ENCODE results near the gene ZNF330. TPM values are rescaled to one million over a fixed set of nuclear protein-coding genes. Genes with fewer than 3 reads are reported as not detected.

The ZNF330 gene
- total RNA-seq, 2 experiments from 2014 or later: 65.1 to 81.9 TPM

GRCh38 chr4:141283152-141283551, 62.5 kb downstream of the ZNF330 start:
- Mint-ChIP-seq H3K4me3 (no peak overlapping the region), H3K4me1 (ENCODE audit: low read depth) (no peaks in the 10 kb centered on the region), H3K9me3 (no peaks in the 10 kb centered on the region), H3K27ac (no peak overlapping the region), H3K36me3 (ENCODE audit: low read depth) (no peaks in the 10 kb centered on the region), H3K27me3 (peaks cover 1% of the 10 kb centered on the region)
- intact Hi-C loops (cut with micrococcal nuclease): no loop called here
- ChIA-PET CTCF (interaction anchor here (1.5 kb wide), 1 partner anchor 24 kb away, joined by 3 read pairs; no protein-coding TSS in a partner anchor), POLR2A (no interaction called here)
- ATAC-seq: no peak
- no peak for DNase-seq
- TF ChIP-seq CTCF (IDR thresholded peaks at IDR 0.05): no peak

GRCh38 chr4:141283563-141283962, 62.9 kb downstream of the ZNF330 start:
- H3K27ac Mint-ChIP-seq: no peak overlapping the region
- ATAC-seq (no peak), DNase-seq (no peak)
- H3K4me3 Mint-ChIP-seq: no peak overlapping the region
- no peaks in the 10 kb centered on the region for H3K36me3 Mint-ChIP-seq (ENCODE audit: low read depth)
- ChIA-PET POLR2A (no interaction called here), CTCF (interaction anchor here (1.5 kb wide), 1 partner anchor 23 kb away, joined by 3 read pairs; no protein-coding TSS in a partner anchor)
- H3K4me1 Mint-ChIP-seq (ENCODE audit: low read depth): no peaks in the 10 kb centered on the region
- no peak for TF ChIP-seq CTCF (IDR thresholded peaks at IDR 0.05)
- intact Hi-C loops (cut with micrococcal nuclease): no loop called here
- no peaks in the 10 kb centered on the region for H3K9me3 Mint-ChIP-seq
- H3K27me3 Mint-ChIP-seq: peaks cover 3% of the 10 kb centered on the region

Other genes with a start within 250 kb of the ZNF330 start
- under 1 TPM; 0.09 to 0.43 TPM for gene RNF150, start 87.4 kb upstream of the ZNF330 start, total RNA-seq